OCI-LY1 (cell line): Measurements from ENCODE around the gene ID1.

Experiments used
- CTCF ChIP-seq: fragments of 200-600 bp; sonication (generic), shearing (Covaris generic); IDR thresholded peaks from 2 replicates; pipeline ENCODE4 v1.5.1; 2017; ENCODE audit warnings: mild to moderate bottlenecking, antibody characterized with exemption, low read length, moderate library complexity, mixed read lengths
- EZH2 ChIP-seq: fragments of 200-600 bp; sonication (generic), shearing (Covaris generic); IDR thresholded peaks from 2 replicates; pipeline ENCODE4 v1.8.0; 2017; ENCODE audit warnings: borderline replicate concordance, mixed run types, mild to moderate bottlenecking, antibody characterized with exemption, low read length, moderate library complexity, mixed read lengths

GRCh38 chr20:31559704-31560093 lies 45.4 kb upstream of the ID1 start:
- TF ChIP-seq CTCF (no peak), EZH2 (no peak)
